SKM-1 (cell line): ENCODE data around the gene FSTL4.

ENCODE experiments used
- DNase-seq: peaks from one replicate; lab custom pipeline; 2025; ENCODE audit not compliant: unreplicated experiment; lab: John Stamatoyannopoulos, UW

The FSTL4 gene

GRCh38 chr5:133354323-133355185 lies 257.8 kb downstream of the FSTL4 start:
- DNase-seq: peak; percentile 82

GRCh38 chr5:133353741-133354140 lies 258.6 kb downstream of the FSTL4 start:
- no peak for DNase-seq

GRCh38 chr5:133348406-133348805 lies 263.9 kb downstream of the FSTL4 start:
- no peak for DNase-seq

- no peak for DNase-seq
Measured at GRCh38 chr5:133347039-133347438, 265.3 kb downstream of the FSTL4 start.

GRCh38 chr5:133344266-133344665 lies 268.1 kb downstream of the FSTL4 start:
- DNase-seq: no peak

GRCh38 chr5:133343196-133343595 lies 269.1 kb downstream of the FSTL4 start:
- DNase-seq: no peak

GRCh38 chr5:133341915-133342710 lies 270.2 kb downstream of the FSTL4 start:
- DNase-seq: no peak

GRCh38 chr5:133341296-133341695 lies 271.0 kb downstream of the FSTL4 start:
- no peak for DNase-seq

- DNase-seq: no peak
Measured at GRCh38 chr5:133340822-133341221, 271.5 kb downstream of the FSTL4 start.

- no peak for DNase-seq
Measured at GRCh38 chr5:133340002-133340755, 272.2 kb downstream of the FSTL4 start.

GRCh38 chr5:133338504-133339355 lies 273.6 kb downstream of the FSTL4 start:
- no peak for DNase-seq

- no peak for DNase-seq
Measured at GRCh38 chr5:133337795-133338445, 274.4 kb downstream of the FSTL4 start.

GRCh38 chr5:133336969-133337410 lies 275.4 kb downstream of the FSTL4 start:
- DNase-seq: no peak

GRCh38 chr5:133336121-133336968 lies 276.0 kb downstream of the FSTL4 start:
- no peak for DNase-seq

- DNase-seq: no peak
Measured at GRCh38 chr5:133334796-133335639, 277.3 kb downstream of the FSTL4 start.

GRCh38 chr5:133333326-133334150 lies 278.8 kb downstream of the FSTL4 start:
- DNase-seq: no peak

GRCh38 chr5:133332439-133333024 lies 279.8 kb downstream of the FSTL4 start:
- no peak for DNase-seq
